Measurements from ENCODE around the gene BICDL1.

Gene BICDL1

DNA sequence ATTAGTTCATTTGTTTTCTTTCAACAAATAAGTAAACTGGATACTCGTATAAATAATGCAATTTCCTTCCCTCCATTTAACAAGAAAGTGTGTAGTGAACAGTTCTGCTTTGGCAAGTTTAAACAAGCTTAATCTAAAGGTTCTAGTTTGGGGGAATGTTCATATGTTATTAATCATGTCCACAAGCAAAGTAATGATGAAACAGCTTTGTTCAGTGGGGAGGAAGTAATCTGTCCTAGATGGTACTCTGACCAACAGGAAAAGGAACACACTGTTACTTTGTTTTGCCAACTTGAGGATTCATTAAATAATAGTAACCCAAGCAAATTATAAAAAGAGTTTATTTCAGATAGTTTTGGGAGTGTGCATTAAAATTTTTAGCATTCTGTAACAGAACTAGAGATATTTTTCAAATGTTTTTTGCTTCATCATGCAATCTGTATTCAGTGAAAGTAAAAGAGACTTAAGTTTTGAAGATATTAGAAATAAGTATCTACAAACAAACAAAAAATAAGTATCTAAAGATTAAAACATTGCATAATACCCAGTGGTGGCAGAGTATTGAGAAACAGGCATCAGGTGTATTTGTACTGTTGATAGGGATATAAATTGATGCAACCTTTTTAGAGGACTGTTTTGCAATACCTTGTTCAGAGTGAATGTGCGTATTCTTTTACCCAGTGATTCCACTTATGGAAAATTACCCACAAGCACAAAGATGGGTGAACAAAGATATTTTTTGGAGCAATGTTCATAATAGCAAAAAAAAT is 66.4 kb downstream of the BICDL1 start:
- DNase-seq = peak; percentile 53

DNA sequence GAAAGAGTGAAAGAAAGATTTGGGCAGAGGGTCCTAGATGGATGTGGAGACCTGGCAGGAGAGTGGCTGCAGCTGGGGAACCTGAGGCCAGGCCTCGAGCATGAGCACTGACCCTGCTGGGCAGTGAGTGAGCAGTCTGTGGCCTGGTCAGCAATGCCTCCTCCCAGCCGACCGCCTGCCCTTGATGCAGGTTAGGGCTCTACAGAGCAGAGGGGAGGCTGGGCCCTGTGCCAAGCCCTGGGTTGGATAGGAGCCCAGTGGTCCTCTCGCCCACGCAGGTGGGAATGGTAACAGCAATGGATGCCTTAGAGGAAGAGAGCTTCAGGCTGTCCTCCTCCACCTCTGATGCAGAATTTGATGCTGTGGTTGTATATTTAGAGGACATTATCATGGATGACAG is 67.7 kb downstream of the BICDL1 start:
- no peak for DNase-seq

GRCh38 chr12:120060196-120060595 is 71.2 kb downstream of the BICDL1 start:
- DNase-seq = no peak

DNA sequence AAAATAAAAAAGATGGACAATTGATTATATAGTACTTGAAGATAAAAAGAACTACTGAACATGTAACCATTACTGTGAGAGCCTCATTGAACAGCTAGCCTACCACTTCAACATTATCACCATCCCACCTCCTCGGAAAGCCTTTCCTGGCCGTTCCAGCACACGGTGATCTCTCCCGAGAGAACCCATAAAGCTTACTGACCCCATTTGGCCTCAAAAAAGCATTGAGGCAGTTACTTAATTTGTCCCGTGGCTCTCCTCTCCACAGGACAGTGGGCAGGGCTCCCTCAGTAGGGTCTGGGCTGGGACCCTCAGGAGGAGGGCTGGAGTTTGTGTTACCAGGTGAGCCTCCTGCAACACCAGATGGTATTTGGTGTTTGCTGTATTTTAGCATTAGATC is 71.7 kb downstream of the BICDL1 start:
- DNase-seq = no peak

DNA sequence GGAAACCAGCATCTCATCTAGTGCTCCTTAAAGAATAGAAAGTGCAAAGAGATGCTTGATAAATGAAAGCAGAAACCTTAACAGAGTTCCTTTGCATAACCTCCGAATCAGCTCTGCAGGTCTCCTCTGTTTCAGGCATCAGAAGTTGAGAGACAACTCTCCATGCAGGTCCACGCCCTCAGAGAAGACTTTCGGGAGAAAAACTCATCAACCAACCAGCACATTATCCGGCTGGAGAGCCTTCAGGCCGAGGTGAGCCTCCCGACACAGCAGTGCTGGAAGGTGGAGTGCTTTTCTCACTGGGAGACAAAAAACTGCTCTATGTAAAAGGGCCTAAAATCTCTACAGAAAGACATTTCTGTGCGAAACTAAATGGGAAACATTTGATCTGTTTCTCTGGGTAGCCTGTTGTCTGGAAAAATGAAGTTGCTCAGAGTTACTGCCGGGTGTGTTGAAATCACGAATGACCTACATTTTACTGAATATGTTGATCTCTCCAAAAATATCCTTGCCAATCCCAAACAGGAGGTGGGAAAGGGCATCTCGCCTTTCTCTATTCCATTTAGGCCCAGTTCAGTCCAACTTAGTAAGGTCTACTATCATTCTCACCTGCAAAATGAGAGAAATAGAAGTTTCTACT is 72.7 kb downstream of the BICDL1 start:
- DNase-seq = no peak

DNA sequence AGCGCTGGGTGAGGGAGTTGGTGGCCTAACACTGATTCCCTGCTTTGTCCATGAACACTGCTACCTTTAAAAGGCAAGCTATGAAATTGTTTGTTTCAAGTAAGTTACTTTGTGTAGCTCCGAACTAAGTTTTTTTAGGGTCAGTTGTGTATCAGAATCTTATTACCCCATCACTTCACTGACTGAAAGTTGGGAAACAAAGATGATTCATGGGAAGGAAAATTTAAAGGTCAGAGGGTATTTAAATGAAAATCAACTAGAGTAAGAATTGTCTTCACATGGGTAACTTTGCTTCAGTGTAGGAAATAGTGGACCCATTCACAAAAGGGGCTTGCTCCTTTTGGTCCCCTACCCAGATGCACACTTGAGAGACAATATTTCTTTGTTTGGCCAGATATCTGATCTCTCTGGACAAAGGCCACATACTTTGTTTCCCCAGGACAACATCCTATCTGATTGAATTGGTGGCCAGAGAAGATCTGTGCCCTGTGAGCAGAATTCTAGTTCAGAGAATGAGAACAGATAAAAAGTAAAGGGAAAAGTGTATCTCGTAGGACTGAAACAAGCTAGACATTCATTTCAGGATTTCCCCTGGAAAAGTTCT is 74.0 kb downstream of the BICDL1 start:
- no peak for DNase-seq

GRCh38 chr12:120064054-120064940 is 75.3 kb downstream of the BICDL1 start:
- DNase-seq = no peak

GRCh38 chr12:120065472-120065871 is 76.4 kb downstream of the BICDL1 start:
- DNase-seq = no peak

DNA sequence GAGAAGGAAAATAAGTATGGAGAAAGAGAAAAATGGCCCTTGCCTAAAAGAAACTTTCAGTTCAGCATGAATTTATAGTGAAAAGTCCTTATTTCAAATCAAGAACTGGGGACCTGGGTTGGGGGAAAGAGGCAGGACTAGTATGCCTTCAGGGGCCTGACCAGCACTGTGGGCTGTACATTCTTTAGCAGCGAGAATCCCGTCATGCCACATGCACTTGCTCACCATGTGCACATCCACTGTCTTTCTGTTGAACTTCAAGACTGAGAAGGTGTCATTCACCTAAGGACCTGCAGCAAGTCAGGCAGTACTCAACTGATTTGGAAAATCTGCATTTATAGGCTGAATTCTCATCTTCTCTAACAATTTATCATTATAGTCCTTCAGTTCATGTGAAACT is 77.3 kb downstream of the BICDL1 start:
- DNase-seq = no peak

- no peak for DNase-seq
Observed at GRCh38 chr12:120067084-120067869, 78.2 kb downstream of the BICDL1 start.

DNA sequence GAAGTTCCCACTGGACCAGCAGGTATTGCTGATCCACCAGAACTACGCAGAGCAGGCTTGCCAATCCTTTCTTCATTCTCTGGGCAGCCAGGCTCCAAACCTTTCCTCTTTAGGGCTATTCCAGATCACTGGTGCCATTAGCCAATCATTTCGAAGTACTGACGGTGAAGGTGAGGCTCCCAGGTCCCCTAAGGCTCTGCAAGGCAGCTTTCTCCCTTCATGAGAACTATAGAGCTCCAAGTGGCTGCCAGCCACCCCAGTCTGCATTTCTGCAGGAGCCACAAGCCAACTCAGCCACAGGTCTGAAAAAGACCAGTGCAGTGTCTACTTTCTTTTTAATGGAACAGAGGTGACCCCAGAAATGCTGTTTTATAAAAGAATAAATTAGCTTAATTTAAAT is 78.9 kb downstream of the BICDL1 start:
- no peak for DNase-seq

GRCh38 chr12:120069278-120069677 is 80.2 kb downstream of the BICDL1 start:
- DNase-seq = no peak

- no peak for DNase-seq
Observed at GRCh38 chr12:120071493-120072020, 82.5 kb downstream of the BICDL1 start.

DNA sequence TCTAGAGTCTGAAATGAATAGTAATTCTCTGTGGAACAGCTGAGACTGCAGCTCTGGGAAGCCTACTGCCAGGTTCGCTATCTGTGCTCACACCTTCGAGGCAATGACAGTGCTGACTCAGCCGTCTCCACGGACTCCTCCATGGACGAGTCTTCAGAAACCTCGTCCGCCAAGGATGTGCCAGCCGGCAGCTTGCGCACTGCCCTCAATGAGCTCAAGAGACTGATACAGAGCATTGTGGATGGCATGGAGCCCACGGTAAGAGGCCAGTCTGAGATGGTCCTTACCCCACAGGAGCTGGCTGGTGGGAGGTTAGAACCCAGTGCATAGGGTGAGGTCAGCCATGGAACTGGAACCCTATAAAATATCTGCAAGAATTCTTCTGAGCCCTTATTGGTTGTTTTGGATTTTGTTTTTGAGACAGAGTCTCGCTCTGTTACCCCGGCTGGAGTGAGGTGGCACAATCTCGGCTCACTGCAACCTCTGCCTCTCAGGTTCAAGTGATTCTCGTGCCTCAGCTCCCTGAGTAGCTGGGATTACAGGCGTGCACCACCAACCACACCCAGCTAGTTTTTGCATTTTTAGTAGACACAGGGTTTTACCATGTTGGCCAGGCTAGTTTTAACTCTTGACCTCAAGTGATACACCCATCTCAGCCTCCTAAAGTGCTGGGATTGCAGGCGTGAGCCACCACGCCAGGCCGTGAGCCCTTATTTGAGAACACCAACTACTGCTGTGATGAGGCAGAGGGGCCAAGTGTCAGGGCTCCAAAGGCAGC is 83.6 kb downstream of the BICDL1 start:
- no peak for DNase-seq

DNA sequence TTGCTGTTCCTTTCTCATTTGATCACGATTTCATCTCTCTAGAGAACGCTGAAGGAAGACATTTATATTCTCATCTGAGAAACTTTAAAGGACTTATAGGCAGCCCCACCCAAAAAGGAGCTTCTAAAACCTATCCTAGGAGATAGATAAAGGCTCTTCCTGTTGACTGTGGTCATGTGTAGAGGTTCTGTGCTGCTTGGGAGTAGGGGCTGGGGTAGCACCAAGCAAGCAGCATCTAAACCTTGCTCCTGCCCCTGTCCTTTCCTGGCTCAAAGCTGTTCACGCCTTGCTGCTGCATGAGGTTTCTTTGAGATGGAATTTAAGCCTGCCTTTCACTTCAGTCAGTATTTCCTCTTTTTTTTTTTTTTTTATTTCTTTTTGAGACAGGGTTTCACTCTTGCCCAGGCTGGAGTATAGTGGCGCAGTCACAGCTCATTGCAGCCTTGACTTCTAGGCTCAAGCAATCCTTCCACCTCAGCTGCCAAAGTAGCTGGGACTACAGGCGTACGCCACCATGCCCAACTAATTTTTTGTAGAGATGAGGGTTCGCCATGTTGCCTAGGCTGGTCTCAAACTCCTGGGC is 86.1 kb downstream of the BICDL1 start:
- peak; percentile 71 for DNase-seq

DNA sequence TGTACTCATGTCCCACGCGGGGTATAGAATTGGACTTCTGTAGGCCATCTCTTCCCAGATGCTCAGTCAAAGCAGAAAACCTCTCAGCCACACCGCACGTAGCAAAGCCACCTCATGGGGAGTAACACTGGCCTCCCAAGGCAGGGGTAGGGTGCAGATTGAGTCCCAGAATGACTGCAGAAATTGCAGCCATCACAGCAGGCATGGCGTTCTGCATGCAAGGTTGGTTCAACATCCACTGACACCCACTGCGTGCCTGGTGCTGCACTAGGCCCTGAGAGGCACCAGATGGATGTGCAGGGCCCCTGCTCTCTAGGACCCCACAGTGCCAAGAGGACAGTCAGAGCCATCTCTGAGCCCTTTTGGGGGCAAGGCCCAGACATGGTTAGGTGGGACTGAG is 87.6 kb downstream of the BICDL1 start:
- DNase-seq = no peak

- no peak for DNase-seq
Observed at GRCh38 chr12:120077260-120077659, 88.2 kb downstream of the BICDL1 start.

DNA sequence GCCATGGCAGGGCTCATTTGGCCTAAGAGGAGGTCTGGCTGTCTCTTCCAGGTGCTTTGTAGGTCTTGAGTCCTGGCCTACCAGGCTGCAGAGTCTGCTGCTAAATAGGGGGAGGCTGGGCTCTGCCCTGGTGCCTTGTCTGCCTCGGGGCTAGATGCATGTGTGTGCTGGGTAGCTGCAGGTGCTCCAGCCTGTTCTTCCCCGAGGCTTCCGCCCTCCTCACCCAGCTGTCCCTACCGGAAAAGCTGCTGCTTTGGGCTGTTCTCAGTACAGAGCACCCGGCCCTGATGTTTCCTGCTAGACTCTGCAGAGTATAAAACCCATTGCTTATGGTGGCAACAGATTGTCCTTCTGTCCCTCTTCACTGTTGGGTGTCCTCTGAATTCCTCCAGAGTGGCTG is 89.8 kb downstream of the BICDL1 start:
- DNase-seq = no peak

DNA sequence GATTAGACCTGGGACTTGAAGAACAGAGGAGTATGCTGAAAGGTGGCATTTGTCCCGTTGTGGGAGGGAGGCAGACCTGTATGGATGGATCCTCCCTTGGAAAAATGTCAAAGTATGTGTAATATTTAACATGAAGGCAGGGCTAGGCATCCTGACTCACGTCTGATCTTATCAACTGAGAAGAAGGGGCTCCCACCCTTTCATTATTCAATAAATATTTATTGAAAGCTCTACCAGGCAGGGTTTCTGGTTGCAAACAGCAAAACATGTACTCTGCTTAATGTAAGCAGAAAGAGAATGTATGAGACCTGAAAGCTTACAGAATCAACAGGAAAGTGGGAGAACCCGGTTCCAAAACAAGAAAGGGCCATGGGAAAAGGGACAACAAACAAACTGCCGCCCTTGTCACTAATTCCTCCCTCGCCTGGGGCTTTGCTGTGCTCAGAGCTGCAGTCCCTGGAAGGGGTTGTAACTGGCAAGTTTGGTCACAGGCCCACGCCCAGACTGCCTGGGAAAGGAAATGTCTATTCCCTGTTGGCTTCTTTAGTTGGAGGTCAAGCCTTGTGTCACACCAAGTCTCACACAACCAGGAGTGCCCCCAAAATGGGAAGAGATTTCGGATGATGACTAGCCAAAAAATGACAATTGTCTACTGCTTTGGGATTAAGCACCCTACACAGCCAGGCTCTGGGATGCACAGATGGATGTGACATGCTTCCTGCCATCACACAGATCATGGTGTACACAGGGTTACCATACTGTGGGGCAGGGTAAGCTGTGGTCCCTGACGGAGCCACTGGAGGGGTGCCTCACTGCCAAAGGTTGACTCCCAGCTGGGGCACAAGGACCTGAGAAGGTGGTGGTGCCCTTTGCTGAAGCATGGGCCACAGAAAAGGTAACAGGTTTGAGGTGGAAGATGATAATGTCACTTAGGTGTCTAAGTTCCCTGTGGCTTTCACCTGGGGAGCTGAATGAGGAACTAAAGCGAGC is 90.7 kb downstream of the BICDL1 start:
- no peak for DNase-seq

DNA sequence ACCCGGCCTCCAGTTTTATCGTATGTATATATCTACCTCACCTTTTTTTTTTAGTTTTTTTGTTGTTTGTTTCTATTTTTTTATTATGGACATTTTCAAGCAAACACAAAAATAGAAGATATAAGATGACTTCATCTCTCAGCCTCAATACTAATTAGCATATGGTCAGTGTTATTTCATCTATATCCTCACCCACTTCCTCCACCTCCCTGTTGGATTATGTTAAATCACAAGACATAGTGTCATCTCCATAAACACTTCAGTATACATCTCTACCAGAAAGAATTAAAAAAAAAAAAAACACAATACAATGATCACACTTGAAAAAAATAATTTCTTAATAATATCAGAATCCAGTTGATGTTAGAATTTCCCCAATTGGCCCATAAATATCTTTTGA is 92.6 kb downstream of the BICDL1 start:
- no peak for DNase-seq

All from MV-4-11 (cell line).